ENCODE data around the gene HELZ2.

Gene HELZ2

GRCh38 chr20:63544241-63544957 is 29.6 kb downstream of the HELZ2 start:
- no peak for DNase-seq (ENCODE audit: low read depth, low spot score)
- in situ Hi-C loops (cut with HindIII; ENCODE audit: low sequenced_read_pairs): no loop called here
- no peak for TF ChIP-seq CTCF (IDR thresholded peaks at IDR 0.05; ENCODE audit: low read depth, low read length)
- H3K4me3 ChIP-seq (ENCODE audit: low read depth, low read length): no peak overlapping the region

GRCh38 chr20:63543733-63544132 is 30.3 kb downstream of the HELZ2 start:
- no peak for TF ChIP-seq CTCF (IDR thresholded peaks at IDR 0.05; ENCODE audit: low read depth, low read length)
- in situ Hi-C loops (cut with HindIII; ENCODE audit: low sequenced_read_pairs): no loop called here
- DNase-seq (ENCODE audit: low read depth, low spot score): no peak

GRCh38 chr20:63543131-63543530 is 30.9 kb downstream of the HELZ2 start:
- TF ChIP-seq CTCF (IDR thresholded peaks at IDR 0.05; ENCODE audit: low read depth, low read length): no peak
- in situ Hi-C loops (cut with HindIII; ENCODE audit: low sequenced_read_pairs): no loop called here
- no peak for DNase-seq (ENCODE audit: low read depth, low spot score)
- no peak overlapping the region for H3K4me3 ChIP-seq (ENCODE audit: low read depth, low read length)

More at GRCh38 chr20:63543733-63544132, 30.3 kb downstream of the HELZ2 start:
- no peak overlapping the region for H3K4me3 ChIP-seq (ENCODE audit: low read depth, low read length)

- no peak for TF ChIP-seq CTCF (IDR thresholded peaks at IDR 0.05; ENCODE audit: low read depth, low read length)
- in situ Hi-C loops (cut with HindIII; ENCODE audit: low sequenced_read_pairs): no loop called here
- H3K4me3 ChIP-seq (ENCODE audit: low read depth, low read length): no peak overlapping the region
- no peak for DNase-seq (ENCODE audit: low read depth, low spot score)
These were observed 31.3 kb downstream of the HELZ2 start for GRCh38 chr20:63542696-63543095.

GRCh38 chr20:63542031-63542559 is 31.9 kb downstream of the HELZ2 start:
- H3K4me3 ChIP-seq (ENCODE audit: low read depth, low read length): no peak overlapping the region
- in situ Hi-C loops (cut with HindIII; ENCODE audit: low sequenced_read_pairs): no loop called here
- DNase-seq (ENCODE audit: low read depth, low spot score): no peak
- no peak for TF ChIP-seq CTCF (IDR thresholded peaks at IDR 0.05; ENCODE audit: low read depth, low read length)

GRCh38 chr20:63541371-63541770 is 32.7 kb downstream of the HELZ2 start:
- no peak overlapping the region for H3K4me3 ChIP-seq (ENCODE audit: low read depth, low read length)
- in situ Hi-C loops (cut with HindIII; ENCODE audit: low sequenced_read_pairs): no loop called here
- TF ChIP-seq CTCF (IDR thresholded peaks at IDR 0.05; ENCODE audit: low read depth, low read length): no peak
- no peak for DNase-seq (ENCODE audit: low read depth, low spot score)
